HG02852 (cell line): ENCODE results near the gene BRD2.
A peak's percentile ranks its signal among the peaks of the same experiment; 100 is the strongest.

Experiments used
- ATAC-seq: cut with Tn5 transposase; IDR thresholded peaks from one replicate; pipeline ENCODE4 v1.9.1; 2021; ENCODE audit warnings: mild to moderate bottlenecking, moderate library complexity; ENCODE audit not compliant: unreplicated experiment

The BRD2 gene

DNA sequence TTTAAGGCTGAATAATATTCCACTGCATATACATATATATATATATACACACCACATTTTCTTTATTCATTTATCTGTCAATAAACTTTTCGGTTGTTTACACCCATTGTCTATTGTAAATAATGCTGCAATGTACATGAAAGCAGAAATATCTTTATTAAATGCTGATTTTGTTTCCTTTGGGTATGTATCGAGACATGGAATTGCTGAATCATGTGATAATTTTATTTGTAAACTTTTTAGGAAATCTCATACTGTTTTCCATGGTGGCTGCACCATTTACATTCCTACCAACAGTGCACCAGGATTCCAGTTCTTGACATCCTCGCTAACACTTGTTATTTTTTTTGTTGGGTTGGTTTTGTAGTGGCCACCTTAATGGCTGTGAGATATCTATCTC is 55.1 kb downstream of the BRD2 start:
- no peak for ATAC-seq

GRCh38 chr6:33024521-33024920 is 56.1 kb downstream of the BRD2 start:
- no peak for ATAC-seq

DNA sequence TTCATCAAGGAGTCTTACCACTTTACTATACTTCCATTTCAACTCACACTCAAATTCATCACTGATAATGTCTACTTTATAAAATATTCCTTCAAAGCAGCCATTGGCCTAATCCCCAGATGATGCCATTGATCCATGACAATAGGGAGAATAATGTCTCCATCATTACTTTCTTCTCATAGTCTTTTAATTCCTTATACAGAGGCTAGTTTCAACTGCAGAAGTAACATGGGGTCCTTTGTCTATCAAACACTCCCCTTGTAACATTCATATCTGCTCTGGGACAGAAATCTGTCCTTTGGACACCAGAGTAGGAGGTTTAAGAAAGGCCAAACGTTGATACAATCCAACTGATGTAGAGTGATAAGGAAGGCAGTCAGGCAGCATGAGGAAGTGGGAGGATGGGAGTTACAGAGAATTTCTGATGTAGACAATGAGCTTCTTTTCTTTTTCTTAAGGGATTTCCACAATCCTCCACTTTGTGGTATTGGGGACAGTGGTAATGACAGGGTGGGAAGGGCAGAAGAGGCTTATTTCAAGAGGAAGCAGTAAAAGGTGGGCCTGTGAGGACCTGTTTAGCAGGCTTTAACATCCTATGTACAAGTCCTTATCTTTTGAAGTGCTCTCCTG is 59.9 kb downstream of the BRD2 start:
- no peak for ATAC-seq

GRCh38 chr6:33029328-33030184 is 61.2 kb downstream of the BRD2 start:
- peak; percentile 75 for ATAC-seq

GRCh38 chr6:33030245-33030644 is 61.9 kb downstream of the BRD2 start:
- ATAC-seq, result no peak
